HG03354 (cell line): Measurements from ENCODE around the gene ZNF569.
"Not testable (repeated sequence)": the region's sequence is repeated elsewhere in the genome, so short reads cannot be mapped to it uniquely, and the experiment has no call there.

Experiments
- ATAC-seq: cut with Tn5 transposase; IDR thresholded peaks from one replicate; pipeline ENCODE4 v1.9.1; 2021; ENCODE audit warnings: mild to moderate bottlenecking; ENCODE audit not compliant: unreplicated experiment, poor library complexity, severe bottlenecking

The ZNF569 gene

DNA sequence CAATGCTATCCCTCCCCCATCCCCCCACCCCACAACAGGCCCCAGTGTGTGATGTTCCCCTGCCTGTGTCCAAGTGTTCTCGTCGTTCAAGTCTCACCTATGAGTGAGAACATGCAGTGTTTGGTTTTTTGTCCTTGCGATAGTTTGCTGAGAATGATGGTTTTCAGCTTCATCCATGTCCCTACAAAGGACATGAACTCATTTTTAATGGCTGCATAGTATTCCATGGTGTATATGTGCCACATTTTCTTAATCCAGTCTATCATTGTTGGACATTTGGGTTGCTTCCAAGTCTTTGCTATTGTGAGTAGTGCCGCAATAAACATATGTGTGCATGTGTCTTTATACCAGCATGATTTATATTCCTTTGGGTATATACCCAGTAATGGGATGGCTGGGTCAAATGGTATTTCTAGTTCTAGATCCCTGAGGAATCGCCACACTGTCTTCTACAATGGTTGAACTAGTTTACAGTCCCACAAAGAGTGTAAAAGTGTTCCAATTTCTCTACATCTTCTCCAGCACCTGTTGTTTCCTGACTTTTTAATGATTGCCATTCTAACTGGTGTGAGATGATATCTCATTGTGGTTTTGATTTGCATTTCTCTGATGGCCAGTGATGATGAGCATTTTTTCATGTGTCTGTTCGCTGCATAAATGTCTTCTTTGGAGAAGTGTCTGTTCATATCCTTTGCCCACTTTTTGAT is 61.0 kb downstream of the ZNF569 start:
- ATAC-seq = not testable (repeated sequence)

DNA sequence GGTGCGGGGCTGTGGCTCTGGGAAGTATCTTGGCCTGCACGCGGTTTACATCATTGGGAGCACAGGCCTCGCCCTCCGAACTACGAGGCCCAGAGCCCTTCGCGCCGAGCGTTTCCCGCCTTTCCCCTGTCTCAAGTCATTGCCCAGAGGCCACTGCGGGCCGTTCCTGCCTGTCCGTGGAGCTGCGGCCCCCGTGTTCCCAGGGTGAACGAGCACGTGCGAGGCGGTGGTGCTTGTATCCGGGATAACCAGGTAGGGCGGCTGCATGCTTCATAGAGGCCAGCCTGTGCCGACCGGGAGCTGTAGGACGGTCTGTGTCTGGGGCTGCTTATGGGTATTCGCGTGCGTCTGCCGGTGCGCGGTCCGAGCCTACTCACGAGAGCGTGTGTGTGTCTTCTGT is 63.8 kb downstream of the ZNF569 start:
- no peak for ATAC-seq

DNA sequence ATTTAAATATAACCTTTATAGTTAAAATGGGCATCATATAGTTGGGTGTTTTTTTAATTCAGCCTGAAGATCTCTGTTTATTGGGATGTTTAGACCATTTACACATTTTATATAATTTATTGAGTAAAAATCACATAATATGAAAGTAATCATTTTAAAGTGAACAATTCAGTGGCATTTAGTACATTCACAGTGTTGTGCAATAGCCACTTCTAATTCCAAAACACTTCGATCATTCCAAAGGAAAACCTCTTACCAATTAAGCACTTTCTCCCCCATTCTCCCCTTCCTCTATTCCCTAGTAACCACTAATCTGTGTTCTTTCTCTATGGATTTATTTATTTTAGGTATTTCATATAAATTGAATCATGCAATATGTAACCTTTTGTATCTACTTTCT is 66.2 kb downstream of the ZNF569 start:
- ATAC-seq = no peak

DNA sequence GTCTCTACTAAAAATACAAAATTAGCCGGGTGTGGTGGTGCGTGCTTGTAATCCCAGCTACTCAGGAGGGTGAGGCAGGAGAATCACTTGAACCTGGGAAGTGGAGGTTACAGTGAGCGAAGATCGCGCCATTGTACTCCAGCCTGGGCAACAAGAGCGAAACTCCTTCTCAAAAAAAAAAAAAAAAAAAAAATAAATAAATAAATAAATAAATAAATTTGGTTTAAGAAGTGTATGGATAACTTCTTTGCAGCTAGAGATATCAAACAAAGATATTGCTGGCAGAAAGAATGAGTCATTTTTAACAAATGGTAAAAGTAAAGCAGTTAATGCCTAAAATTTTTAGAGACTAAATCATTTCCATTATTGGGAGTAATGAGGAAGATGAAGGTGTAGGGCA is 75.8 kb downstream of the ZNF569 start:
- not testable (repeated sequence) for ATAC-seq

DNA sequence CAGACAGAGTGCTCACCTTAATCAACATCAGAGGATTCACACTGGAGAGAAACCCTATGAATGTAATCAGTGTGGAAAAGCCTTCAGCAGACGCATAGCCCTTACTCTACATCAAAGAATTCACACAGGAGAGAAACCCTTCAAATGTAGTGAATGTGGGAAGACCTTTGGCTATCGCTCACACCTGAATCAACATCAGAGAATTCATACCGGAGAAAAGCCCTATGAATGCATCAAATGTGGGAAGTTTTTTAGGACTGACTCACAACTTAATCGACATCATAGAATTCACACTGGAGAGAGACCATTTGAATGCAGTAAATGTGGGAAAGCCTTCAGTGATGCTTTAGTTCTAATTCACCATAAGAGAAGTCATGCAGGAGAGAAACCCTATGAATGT is 78.0 kb downstream of the ZNF569 start:
- no peak for ATAC-seq

DNA sequence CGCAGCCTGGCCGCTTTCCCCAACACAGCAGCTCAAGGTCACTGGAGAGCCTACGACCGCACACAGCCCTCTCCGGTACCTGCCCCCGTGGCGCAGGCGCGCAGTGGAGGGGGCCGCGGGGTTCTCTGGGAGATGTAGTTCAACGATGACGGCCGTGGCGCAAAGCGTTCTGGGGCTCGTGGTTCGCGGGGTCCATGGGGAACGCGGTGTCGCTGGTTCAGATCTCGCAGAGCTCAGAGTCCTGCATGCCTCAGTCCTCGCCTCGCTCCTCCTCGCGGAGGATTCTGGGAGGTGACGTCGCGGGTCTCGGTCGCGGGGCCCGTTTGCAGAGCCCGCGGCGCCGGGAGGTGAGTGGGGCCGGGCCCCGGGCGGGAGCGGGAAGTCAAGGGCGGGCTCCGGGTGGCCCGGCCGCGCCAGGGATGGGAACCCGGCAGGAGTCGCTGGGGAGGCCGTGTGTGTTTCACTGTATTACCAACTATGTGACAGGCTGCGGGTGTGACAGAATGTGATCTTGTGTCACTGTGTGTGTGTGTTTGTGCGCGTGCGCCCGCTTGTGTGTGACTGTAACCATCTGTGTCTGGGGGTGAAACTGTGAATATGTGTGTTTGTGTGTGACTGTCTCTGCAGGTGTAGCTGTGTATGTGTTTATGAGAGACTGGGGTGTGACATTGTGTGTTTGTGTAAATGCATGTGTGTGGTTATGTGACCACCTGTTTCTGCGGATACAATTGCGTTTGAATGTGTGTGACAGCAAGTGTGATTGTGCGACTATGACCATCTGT is 96.2 kb downstream of the ZNF569 start, which contains the start of gene ZNF527:
TSS of gene ZNF527 (plus strand) at position 220 of the 782 bp plus-strand sequence. CDS start 3,100 bp downstream, outside the sequence.
- ATAC-seq = peak; percentile 96

DNA sequence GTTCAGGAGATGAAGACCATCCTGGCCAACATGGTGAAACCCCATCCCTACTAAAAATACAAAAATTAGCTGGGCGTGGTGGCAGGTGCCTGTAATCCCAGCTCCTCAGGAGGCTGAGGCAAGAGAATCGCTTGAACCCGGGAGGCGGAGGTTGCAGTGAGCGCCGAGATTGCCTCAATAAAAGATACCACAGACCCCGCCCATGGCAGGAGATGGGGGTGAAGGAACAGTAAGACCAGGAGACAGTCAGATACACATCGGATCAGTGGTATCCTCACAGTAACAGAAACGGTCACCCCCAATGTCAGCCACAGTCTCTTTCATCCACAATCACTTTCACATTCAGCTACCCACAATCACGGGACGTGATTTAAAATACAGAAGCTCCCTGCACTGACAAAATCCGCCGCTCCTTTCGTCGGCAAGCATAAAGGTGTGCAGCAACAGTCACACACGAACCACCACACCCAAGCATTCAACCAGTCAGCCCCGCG is 96.8 kb downstream of the ZNF569 start:
- peak; percentile 35 for ATAC-seq

DNA sequence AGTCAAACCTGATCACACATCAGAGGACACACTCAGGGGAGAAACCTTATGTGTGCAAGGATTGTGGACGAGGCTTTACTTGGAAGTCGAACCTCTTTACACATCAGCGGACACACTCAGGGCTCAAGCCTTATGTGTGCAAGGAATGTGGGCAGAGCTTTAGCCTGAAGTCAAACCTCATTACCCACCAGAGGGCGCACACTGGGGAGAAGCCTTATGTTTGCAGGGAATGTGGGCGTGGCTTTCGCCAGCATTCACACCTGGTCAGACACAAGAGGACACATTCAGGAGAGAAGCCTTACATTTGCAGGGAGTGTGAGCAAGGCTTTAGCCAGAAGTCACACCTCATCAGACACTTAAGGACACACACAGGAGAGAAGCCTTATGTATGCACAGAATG is 104.5 kb downstream of the ZNF569 start:
- ATAC-seq = no peak

DNA sequence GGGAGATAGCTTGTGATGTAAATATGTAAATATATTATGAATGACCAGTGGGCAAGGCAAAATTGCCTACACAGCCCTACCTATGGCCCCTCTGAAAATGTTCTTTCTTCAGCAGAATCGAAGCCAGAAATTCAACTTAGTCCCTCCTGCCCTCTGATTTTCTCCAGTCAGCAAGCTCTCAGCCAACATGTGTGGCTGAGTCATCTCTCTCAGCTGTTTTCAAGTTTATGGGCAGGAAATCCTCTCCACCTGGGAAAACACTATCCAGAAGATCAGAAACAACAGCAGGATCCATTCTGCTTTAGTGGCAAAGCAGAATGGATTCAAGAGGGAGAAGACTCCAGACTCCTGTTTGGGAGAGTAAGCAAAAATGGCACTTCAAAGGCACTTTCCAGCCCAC is 105.2 kb downstream of the ZNF569 start:
- ATAC-seq = no peak
